HEK293 (cell line): ENCODE data around the gene STK11.

ENCODE experiments used
- BCL11B ChIP-seq: fragments of 450-650 bp; formaldehyde crosslinking; IDR thresholded peaks from 2 replicates; pipeline ENCODE4 v1.5.1; 2016; ENCODE audit warnings: low read depth, missing biosample characterization, missing genetic modification characterization
- GLIS1 ChIP-seq: fragments of 450-650 bp; formaldehyde crosslinking; IDR thresholded peaks from 2 replicates; pipeline ENCODE4 v1.5.1; 2016; ENCODE audit warnings: missing biosample characterization, missing genetic modification characterization
- GLIS2 ChIP-seq: fragments of 450-650 bp; formaldehyde crosslinking; IDR thresholded peaks from 2 replicates; pipeline ENCODE4 v1.5.1; 2016; ENCODE audit warnings: missing biosample characterization, missing genetic modification characterization
- HOXA7 ChIP-seq: sonication (generic); formaldehyde crosslinking; IDR thresholded peaks from 2 replicates; pipeline ENCODE4 v1.8.1; 2022; ENCODE audit warnings: missing genetic modification reagents, borderline replicate concordance
- IKZF3 ChIP-seq: fragments of 450-650 bp; IDR thresholded peaks from 2 replicates; pipeline ENCODE4 v1.5.0; 2018; ENCODE audit warnings: missing biosample characterization, mild to moderate bottlenecking, missing genetic modification characterization, moderate library complexity
- KLF1 ChIP-seq: fragments of 450-650 bp; formaldehyde crosslinking; IDR thresholded peaks from 2 replicates; pipeline ENCODE4 v1.5.1; 2016; ENCODE audit warnings: missing biosample characterization, missing genetic modification characterization
- SP2 ChIP-seq: fragments of 450-650 bp; formaldehyde crosslinking; IDR thresholded peaks from 2 replicates; pipeline ENCODE4 v1.5.1; 2016; ENCODE audit warnings: missing biosample characterization, missing genetic modification characterization
- WT1 ChIP-seq: fragments of 450-650 bp; formaldehyde crosslinking; IDR thresholded peaks from 2 replicates; pipeline ENCODE4 v1.5.1; 2016; ENCODE audit warnings: missing biosample characterization, missing genetic modification characterization
- ZBTB21 ChIP-seq: fragments of 450-650 bp; formaldehyde crosslinking; IDR thresholded peaks from 2 replicates; pipeline ENCODE4 v1.5.1; 2017; ENCODE audit warnings: missing biosample characterization, missing genetic modification characterization
- ZBTB7A ChIP-seq: fragments of 450-650 bp; formaldehyde crosslinking; IDR thresholded peaks from 2 replicates; pipeline ENCODE4 v1.5.1; 2016; ENCODE audit warnings: low read depth, missing biosample characterization, missing genetic modification characterization
- ZEB2 ChIP-seq: fragments of 450-650 bp; formaldehyde crosslinking; IDR thresholded peaks from 2 replicates; pipeline ENCODE4 v1.5.1; 2016; ENCODE audit warnings: missing biosample characterization, missing genetic modification characterization
- ZFHX2 ChIP-seq: fragments of 450-650 bp; formaldehyde crosslinking; conservative IDR thresholded peaks from 2 replicates; pipeline ENCODE4 v1.5.1; 2016; ENCODE audit warnings: missing biosample characterization, missing genetic modification characterization
- ZNF221 ChIP-seq: fragments of 450-650 bp; formaldehyde crosslinking; IDR thresholded peaks from 2 replicates; pipeline ENCODE4 v1.5.1; 2017; ENCODE audit warnings: missing biosample characterization, missing genetic modification characterization, borderline replicate concordance
- ZNF341 ChIP-seq: fragments of 450-650 bp; formaldehyde crosslinking; IDR thresholded peaks from 2 replicates; pipeline ENCODE4; 2016; ENCODE audit warnings: low read depth, missing biosample characterization, missing genetic modification characterization
- ZNF600 ChIP-seq: fragments of 450-650 bp; formaldehyde crosslinking; IDR thresholded peaks from 2 replicates; pipeline ENCODE4 v1.5.1; 2016; ENCODE audit warnings: missing biosample characterization, missing genetic modification characterization
- ZNF837 ChIP-seq: fragments of 450-650 bp; formaldehyde crosslinking; IDR thresholded peaks from 2 replicates; pipeline ENCODE4 v1.5.1; 2016; ENCODE audit warnings: missing biosample characterization, missing genetic modification characterization
- ZSCAN30 ChIP-seq: fragments of 450-650 bp; IDR thresholded peaks from 2 replicates; pipeline ENCODE4 v1.5.1; 2018; ENCODE audit warnings: missing biosample characterization, mild to moderate bottlenecking, missing genetic modification characterization, moderate library complexity
- TF ChIP-seq, protein P1 (sequence below): fragments of 450-650 bp; formaldehyde crosslinking; IDR thresholded peaks from 2 replicates; pipeline ENCODE4 v1.5.1; 2016; ENCODE audit warnings: missing biosample characterization, missing genetic modification characterization
- TF ChIP-seq, protein P2 (sequence below): fragments of 450-650 bp; formaldehyde crosslinking; IDR thresholded peaks from 2 replicates; pipeline ENCODE4 v1.5.1; 2016; ENCODE audit warnings: missing biosample characterization, missing genetic modification characterization, borderline replicate concordance
- TF ChIP-seq, protein P3 (sequence below): fragments of 450-650 bp; formaldehyde crosslinking; IDR thresholded peaks from 2 replicates; pipeline ENCODE4 v1.5.1; 2016; ENCODE audit warnings: missing biosample characterization, missing genetic modification characterization, low read depth
- TF ChIP-seq, protein P4 (sequence below): fragments of 450-650 bp; formaldehyde crosslinking; conservative IDR thresholded peaks from 2 replicates; pipeline ENCODE4 v1.5.1; 2016; ENCODE audit warnings: low read depth, missing biosample characterization, missing genetic modification characterization
- TF ChIP-seq, protein P5 (sequence below): fragments of 450-650 bp; formaldehyde crosslinking; IDR thresholded peaks from 2 replicates; pipeline ENCODE4 v1.5.1; 2016; ENCODE audit warnings: missing biosample characterization, missing genetic modification characterization
- TF ChIP-seq, protein P6 (sequence below): fragments of 450-650 bp; formaldehyde crosslinking; optimal IDR thresholded peaks from 2 replicates; pipeline ENCODE3; 2016; ENCODE audit warnings: missing biosample characterization, mild to moderate bottlenecking, missing genetic modification characterization
- TF ChIP-seq, protein P7 (sequence below): sonication (generic); formaldehyde crosslinking; IDR thresholded peaks from 2 replicates; pipeline ENCODE4 v1.8.1; 2022; ENCODE audit warnings: mild to moderate bottlenecking, moderate library complexity, missing genetic modification reagents

STK11 gene

DNA sequence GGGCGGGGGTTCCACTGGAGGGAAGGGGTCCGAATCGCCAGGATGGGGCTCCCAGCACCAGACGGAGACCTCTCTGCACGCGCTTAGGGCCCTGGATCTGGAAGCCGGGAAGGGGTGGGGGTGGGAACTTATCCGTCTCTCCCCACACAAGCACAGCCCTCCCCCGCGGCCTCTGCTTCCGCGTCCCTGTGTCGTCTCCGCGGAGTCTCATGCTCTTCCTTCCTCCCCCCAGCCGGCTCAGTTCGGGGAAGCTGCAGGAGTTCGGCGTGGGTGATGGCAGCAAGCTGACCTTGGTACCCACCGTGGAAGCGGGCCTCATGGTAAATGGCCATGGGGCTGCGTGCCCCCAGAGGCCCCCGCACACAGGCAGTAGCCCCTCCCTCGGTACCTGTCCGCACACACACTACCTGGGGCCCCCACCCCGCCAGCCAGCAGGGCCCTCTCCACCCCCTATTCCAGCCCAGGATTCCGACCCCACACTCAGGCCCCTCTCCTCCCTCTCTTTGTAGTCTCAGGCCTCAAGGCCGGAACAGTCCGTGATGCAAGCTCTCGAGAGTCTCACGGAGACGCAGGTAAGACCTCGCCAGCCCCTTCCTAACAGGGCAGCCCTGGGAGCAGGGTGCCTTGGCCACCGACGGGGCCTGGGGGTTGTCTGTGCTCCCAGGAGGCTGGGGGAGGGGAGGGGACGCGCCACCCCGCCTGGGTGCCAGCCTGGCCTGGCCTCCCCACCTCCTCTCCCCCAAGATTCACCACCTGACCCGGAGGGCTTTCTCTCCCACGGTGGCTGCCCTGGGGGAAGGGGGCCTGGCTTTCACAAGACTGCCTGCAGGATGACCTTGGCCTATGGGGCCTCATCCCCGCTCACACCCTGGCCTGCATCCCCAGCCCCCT is 46.0 kb downstream of the STK11 start (continued):
- peak; percentile 97 for TF ChIP-seq ZNF341 (tag by site-specific recombination)
- TF ChIP-seq, protein P1, sequence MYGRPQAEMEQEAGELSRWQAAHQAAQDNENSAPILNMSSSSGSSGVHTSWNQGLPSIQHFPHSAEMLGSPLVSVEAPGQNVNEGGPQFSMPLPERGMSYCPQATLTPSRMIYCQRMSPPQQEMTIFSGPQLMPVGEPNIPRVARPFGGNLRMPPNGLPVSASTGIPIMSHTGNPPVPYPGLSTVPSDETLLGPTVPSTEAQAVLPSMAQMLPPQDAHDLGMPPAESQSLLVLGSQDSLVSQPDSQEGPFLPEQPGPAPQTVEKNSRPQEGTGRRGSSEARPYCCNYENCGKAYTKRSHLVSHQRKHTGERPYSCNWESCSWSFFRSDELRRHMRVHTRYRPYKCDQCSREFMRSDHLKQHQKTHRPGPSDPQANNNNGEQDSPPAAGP (tag by site-specific recombination), result peak; percentile 29; the same call in 1 of the 2 replicates
- TF ChIP-seq ZFHX2 (tag by site-specific recombination), result peak; percentile 62
- no peak for TF ChIP-seq HOXA7
- TF ChIP-seq, protein P2, sequence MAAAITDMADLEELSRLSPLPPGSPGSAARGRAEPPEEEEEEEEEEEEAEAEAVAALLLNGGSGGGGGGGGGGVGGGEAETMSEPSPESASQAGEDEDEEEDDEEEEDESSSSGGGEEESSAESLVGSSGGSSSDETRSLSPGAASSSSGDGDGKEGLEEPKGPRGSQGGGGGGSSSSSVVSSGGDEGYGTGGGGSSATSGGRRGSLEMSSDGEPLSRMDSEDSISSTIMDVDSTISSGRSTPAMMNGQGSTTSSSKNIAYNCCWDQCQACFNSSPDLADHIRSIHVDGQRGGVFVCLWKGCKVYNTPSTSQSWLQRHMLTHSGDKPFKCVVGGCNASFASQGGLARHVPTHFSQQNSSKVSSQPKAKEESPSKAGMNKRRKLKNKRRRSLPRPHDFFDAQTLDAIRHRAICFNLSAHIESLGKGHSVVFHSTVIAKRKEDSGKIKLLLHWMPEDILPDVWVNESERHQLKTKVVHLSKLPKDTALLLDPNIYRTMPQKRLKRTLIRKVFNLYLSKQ (tag by site-specific recombination), result no peak
- peak; percentile 67; the same call in 1 of the 2 replicates for TF ChIP-seq ZNF837 (tag by site-specific recombination)
- 0 out of 2 replicates have a peak, but pooled peaks have one; percentile 27 for TF ChIP-seq KLF1 (tag by site-specific recombination)
- TF ChIP-seq, protein P3, sequence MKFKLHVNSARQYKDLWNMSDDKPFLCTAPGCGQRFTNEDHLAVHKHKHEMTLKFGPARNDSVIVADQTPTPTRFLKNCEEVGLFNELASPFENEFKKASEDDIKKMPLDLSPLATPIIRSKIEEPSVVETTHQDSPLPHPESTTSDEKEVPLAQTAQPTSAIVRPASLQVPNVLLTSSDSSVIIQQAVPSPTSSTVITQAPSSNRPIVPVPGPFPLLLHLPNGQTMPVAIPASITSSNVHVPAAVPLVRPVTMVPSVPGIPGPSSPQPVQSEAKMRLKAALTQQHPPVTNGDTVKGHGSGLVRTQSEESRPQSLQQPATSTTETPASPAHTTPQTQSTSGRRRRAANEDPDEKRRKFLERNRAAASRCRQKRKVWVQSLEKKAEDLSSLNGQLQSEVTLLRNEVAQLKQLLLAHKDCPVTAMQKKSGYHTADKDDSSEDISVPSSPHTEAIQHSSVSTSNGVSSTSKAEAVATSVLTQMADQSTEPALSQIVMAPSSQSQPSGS (tag by site-specific recombination), result no peak
- peak; percentile 88 for TF ChIP-seq GLIS2
- TF ChIP-seq, protein P4, sequence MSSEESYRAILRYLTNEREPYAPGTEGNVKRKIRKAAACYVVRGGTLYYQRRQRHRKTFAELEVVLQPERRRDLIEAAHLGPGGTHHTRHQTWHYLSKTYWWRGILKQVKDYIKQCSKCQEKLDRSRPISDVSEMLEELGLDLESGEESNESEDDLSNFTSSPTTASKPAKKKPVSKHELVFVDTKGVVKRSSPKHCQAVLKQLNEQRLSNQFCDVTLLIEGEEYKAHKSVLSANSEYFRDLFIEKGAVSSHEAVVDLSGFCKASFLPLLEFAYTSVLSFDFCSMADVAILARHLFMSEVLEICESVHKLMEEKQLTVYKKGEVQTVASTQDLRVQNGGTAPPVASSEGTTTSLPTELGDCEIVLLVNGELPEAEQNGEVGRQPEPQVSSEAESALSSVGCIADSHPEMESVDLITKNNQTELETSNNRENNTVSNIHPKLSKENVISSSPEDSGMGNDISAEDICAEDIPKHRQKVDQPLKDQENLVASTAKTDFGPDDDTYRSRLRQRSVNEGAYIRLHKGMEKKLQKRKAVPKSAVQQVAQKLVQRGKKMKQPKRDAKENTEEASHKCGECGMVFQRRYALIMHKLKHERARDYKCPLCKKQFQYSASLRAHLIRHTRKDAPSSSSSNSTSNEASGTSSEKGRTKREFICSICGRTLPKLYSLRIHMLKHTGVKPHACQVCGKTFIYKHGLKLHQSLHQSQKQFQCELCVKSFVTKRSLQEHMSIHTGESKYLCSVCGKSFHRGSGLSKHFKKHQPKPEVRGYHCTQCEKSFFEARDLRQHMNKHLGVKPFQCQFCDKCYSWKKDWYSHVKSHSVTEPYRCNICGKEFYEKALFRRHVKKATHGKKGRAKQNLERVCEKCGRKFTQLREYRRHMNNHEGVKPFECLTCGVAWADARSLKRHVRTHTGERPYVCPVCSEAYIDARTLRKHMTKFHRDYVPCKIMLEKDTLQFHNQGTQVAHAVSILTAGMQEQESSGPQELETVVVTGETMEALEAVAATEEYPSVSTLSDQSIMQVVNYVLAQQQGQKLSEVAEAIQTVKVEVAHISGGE (tag by site-specific recombination), result peak; percentile 74; the same call in 1 of the 2 replicates
- peak; percentile 62; the same call in 1 of the 2 replicates for TF ChIP-seq BCL11B
- TF ChIP-seq ZBTB21 (tag by site-specific recombination), result no peak; the same call in 1 of the 2 replicates
- TF ChIP-seq, protein P5, sequence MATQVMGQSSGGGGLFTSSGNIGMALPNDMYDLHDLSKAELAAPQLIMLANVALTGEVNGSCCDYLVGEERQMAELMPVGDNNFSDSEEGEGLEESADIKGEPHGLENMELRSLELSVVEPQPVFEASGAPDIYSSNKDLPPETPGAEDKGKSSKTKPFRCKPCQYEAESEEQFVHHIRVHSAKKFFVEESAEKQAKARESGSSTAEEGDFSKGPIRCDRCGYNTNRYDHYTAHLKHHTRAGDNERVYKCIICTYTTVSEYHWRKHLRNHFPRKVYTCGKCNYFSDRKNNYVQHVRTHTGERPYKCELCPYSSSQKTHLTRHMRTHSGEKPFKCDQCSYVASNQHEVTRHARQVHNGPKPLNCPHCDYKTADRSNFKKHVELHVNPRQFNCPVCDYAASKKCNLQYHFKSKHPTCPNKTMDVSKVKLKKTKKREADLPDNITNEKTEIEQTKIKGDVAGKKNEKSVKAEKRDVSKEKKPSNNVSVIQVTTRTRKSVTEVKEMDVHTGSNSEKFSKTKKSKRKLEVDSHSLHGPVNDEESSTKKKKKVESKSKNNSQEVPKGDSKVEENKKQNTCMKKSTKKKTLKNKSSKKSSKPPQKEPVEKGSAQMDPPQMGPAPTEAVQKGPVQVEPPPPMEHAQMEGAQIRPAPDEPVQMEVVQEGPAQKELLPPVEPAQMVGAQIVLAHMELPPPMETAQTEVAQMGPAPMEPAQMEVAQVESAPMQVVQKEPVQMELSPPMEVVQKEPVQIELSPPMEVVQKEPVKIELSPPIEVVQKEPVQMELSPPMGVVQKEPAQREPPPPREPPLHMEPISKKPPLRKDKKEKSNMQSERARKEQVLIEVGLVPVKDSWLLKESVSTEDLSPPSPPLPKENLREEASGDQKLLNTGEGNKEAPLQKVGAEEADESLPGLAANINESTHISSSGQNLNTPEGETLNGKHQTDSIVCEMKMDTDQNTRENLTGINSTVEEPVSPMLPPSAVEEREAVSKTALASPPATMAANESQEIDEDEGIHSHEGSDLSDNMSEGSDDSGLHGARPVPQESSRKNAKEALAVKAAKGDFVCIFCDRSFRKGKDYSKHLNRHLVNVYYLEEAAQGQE (tag by site-specific recombination), result peak; percentile 4; the same call in 1 of the 2 replicates
- TF ChIP-seq ZEB2 (tag by site-specific recombination), result peak; percentile 88
- no peak for TF ChIP-seq ZNF221 (tag by site-specific recombination)
- peak; percentile 92 for TF ChIP-seq GLIS1
- peak; percentile 89 for TF ChIP-seq ZNF600 (tag by site-specific recombination)
- TF ChIP-seq WT1 (tag by site-specific recombination), result 0 out of 2 replicates have a peak, but pooled peaks have one; percentile 37
- no peak; the same call in none of the 2 replicates for TF ChIP-seq ZBTB7A
- peak; percentile 72 for TF ChIP-seq SP2 (tag by site-specific recombination)
- TF ChIP-seq, protein P6, sequence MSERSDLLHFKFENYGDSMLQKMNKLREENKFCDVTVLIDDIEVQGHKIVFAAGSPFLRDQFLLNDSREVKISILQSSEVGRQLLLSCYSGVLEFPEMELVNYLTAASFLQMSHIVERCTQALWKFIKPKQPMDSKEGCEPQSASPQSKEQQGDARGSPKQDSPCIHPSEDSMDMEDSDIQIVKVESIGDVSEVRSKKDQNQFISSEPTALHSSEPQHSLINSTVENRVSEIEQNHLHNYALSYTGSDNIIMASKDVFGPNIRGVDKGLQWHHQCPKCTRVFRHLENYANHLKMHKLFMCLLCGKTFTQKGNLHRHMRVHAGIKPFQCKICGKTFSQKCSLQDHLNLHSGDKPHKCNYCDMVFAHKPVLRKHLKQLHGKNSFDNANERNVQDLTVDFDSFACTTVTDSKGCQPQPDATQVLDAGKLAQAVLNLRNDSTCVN (tag by site-specific recombination), result peak; percentile 81
- TF ChIP-seq, protein P7, sequence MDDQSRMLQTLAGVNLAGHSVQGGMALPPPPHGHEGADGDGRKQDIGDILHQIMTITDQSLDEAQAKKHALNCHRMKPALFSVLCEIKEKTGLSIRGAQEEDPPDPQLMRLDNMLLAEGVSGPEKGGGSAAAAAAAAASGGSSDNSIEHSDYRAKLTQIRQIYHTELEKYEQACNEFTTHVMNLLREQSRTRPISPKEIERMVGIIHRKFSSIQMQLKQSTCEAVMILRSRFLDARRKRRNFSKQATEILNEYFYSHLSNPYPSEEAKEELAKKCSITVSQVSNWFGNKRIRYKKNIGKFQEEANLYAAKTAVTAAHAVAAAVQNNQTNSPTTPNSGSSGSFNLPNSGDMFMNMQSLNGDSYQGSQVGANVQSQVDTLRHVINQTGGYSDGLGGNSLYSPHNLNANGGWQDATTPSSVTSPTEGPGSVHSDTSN (CRISPR knock-in tag), result peak; percentile 50; the same call in 1 of the 2 replicates
- peak; percentile 72; the same call in 1 of the 2 replicates for TF ChIP-seq IKZF3 (tag by site-specific recombination)
- TF ChIP-seq ZSCAN30 (tag by site-specific recombination), result no peak; the same call in 1 of the 2 replicates
